Endodermal cell (in vitro differentiated cells): ENCODE data around the gene PANK4. TPM values are rescaled to one million over a fixed set of nuclear protein-coding genes. Genes with fewer than 3 reads are reported as not detected.

Experiments used
- DNase-seq: peaks from one replicate; pipeline ENCODE4 v3.0.0-alpha.2; 2017
- H3K27ac ChIP-seq: 2 replicates; pipeline ENCODE4 v1.5.1; 2013; ENCODE audit warnings: mild to moderate bottlenecking, low read depth, low read length, moderate library complexity
- H3K27me3 ChIP-seq: 2 replicates; pipeline ENCODE4 v1.6.1; 2013; ENCODE audit warnings: mild to moderate bottlenecking, low read length, moderate library complexity; ENCODE audit not compliant: insufficient read depth, control insufficient read depth, poor library complexity, severe bottlenecking
- H3K36me3 ChIP-seq: 2 replicates; pipeline ENCODE4 v1.7.0; 2013; ENCODE audit warnings: mild to moderate bottlenecking, low read length, moderate library complexity; ENCODE audit not compliant: control insufficient read depth, insufficient read depth
- H3K4me1 ChIP-seq: one replicate; pipeline ENCODE4 v1.7.0; 2013; ENCODE audit warnings: low read length; ENCODE audit not compliant: control insufficient read depth, insufficient read depth
- H3K4me3 ChIP-seq: 2 replicates; pipeline ENCODE4 v1.5.1; 2013; ENCODE audit warnings: mild to moderate bottlenecking, low read length, moderate library complexity
- H3K9ac ChIP-seq: 2 replicates; pipeline ENCODE4 v1.6.1; 2013; ENCODE audit warnings: mild to moderate bottlenecking, low read length, moderate library complexity; ENCODE audit not compliant: poor library complexity, severe bottlenecking; ENCODE audit errors: extremely low read depth
- H3K9me3 ChIP-seq: 2 replicates; pipeline ENCODE4 v1.6.1; 2013; ENCODE audit warnings: mild to moderate bottlenecking, low read length, moderate library complexity; ENCODE audit not compliant: control insufficient read depth
- H3K27ac Mint-ChIP-seq: 2 replicates; pipeline ENCODE4 v1.8.0; 2020; ENCODE audit warnings: mixed read lengths
- H3K27me3 Mint-ChIP-seq: 2 replicates; pipeline ENCODE4 v1.8.0; 2021; ENCODE audit warnings: mild to moderate bottlenecking, mixed read lengths; ENCODE audit not compliant: insufficient read depth
- H3K36me3 Mint-ChIP-seq: 2 replicates; pipeline ENCODE4 v1.8.0; 2020; ENCODE audit warnings: low read depth, mixed read lengths
- H3K4me1 Mint-ChIP-seq: 2 replicates; pipeline ENCODE4 v1.8.0; 2020; ENCODE audit warnings: mixed read lengths
- H3K4me3 Mint-ChIP-seq: 2 replicates; pipeline ENCODE4 v1.8.0; 2020; ENCODE audit warnings: mild to moderate bottlenecking, moderate library complexity, mixed read lengths
- H3K9me3 Mint-ChIP-seq: 2 replicates; pipeline ENCODE4 v1.8.0; 2020; ENCODE audit warnings: mild to moderate bottlenecking, mixed read lengths
- CTCF ChIP-seq: fragments of 200-600 bp; sonication (generic); conservative IDR thresholded peaks from 2 replicates; pipeline ENCODE4 v1.5.0; 2021; ENCODE audit warnings: antibody characterized with exemption, mild to moderate bottlenecking
- WGBS, 2 experiments: methylation state at CpG; one replicate each; pipeline versions ENCODE4 v1.1.5 to v1.1.7; 2013; ENCODE audit warnings: missing lambda C conversion rate in 2 of 2, mixed read lengths in 1 of 2; ENCODE audit not compliant: insufficient coverage in 1 of 2, insufficient read length in 1 of 2; 5-methylcytosine and 5-hydroxymethylcytosine counted together
- total RNA-seq, 2 donors: library from RNA; stranded (reverse); fragmentation: NEBNext Ultra II Directional in 1 of 2; extraction: Animal tissue kit (Norgen Biotek cat#: 25700) in 1 of 2; gene quantifications; 2 replicates in 1 of 2; 3 replicates in 1 of 2; pipeline ENCODE4 v1.2.1, GENCODE V29; 2021

PANK4 gene
- total RNA-seq, 2 donors from 2014 or later: 45.6 to 49.5 TPM

DNA sequence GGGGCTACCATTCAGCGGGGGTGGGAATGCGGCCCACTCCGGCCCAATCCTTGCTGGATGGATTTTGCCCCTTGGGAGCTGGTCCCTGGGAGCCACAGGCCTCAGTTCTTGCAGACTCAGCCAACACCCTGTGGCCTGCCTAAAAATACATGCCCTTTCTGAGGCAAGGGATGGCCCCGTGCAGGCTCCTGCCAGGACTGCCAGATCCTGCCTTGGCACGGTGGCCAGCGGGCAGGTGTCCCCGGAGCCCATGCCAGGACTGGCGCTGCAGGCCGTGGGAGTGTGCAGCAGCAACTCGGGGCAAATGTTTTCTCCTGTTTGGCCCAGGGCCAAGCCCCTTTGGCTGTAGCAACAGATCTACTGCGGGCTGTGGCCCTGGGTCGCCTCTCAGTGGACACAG lies 1.6 kb upstream of the PANK4 start:
- 89 to 91% methylated on average over 11 to 12 of the region's 12 CpGs for WGBS, 2 experiments
- H3K4me3 ChIP-seq: no peak overlapping the region

DNA sequence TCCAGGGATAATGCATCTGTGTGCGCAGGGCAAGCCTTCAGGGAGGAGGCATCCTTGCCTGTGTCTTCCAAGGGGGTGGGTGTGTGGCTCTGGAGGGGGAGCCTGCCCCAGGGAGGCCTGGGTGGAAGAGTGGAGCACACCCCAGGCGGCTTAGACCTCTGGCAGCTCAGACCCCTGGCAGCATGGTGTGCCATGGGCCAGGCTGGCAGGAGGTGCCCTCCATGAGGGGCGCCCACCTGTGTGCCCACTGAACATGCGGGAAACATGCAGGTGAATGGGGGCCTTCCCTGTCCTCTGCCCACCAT lies 1.1 kb upstream of the PANK4 start:
- no peak for DNase-seq
- Mint-ChIP-seq H3K4me3 (no peak overlapping the region), H3K36me3 (no peaks in the 10 kb centered on the region), H3K27me3 (peaks cover 52% of the 10 kb centered on the region), H3K4me1 (peaks cover 18% of the 10 kb centered on the region), H3K9me3 (no peaks in the 10 kb centered on the region), H3K27ac (no peak overlapping the region)
- H3K27ac ChIP-seq: peak overlapping the region; percentile 66
- WGBS, 2 experiments: 88% methylated on average over 1 to 4 of the region's 4 CpGs
- peaks cover 6% of the 10 kb centered on the region for H3K36me3 ChIP-seq
- peaks cover 55% of the 10 kb centered on the region for H3K27me3 ChIP-seq
- H3K9me3 ChIP-seq: no peaks in the 10 kb centered on the region
- H3K4me3 ChIP-seq: no peak overlapping the region
- no peaks in the 10 kb centered on the region for H3K4me1 ChIP-seq
- H3K9ac ChIP-seq: no peak overlapping the region
- TF ChIP-seq CTCF: no peak

More for the DNA sequence above, 1.6 kb upstream of the PANK4 start:
- no peak for DNase-seq
- H3K9ac ChIP-seq: no peak overlapping the region
- no peak overlapping the region for H3K27ac Mint-ChIP-seq
- H3K4me1 ChIP-seq: no peaks in the 10 kb centered on the region
- H3K27me3 Mint-ChIP-seq: peaks cover 56% of the 10 kb centered on the region
- H3K27ac ChIP-seq: peak overlapping the region; percentile 66
- no peak overlapping the region for H3K4me3 Mint-ChIP-seq
- H3K4me1 Mint-ChIP-seq: peaks cover 18% of the 10 kb centered on the region
- H3K36me3 Mint-ChIP-seq: no peaks in the 10 kb centered on the region
- peaks cover 1% of the 10 kb centered on the region for H3K36me3 ChIP-seq
- TF ChIP-seq CTCF: no peak
- H3K9me3 Mint-ChIP-seq: no peaks in the 10 kb centered on the region
- peaks cover 60% of the 10 kb centered on the region for H3K27me3 ChIP-seq
- no peaks in the 10 kb centered on the region for H3K9me3 ChIP-seq

DNA sequence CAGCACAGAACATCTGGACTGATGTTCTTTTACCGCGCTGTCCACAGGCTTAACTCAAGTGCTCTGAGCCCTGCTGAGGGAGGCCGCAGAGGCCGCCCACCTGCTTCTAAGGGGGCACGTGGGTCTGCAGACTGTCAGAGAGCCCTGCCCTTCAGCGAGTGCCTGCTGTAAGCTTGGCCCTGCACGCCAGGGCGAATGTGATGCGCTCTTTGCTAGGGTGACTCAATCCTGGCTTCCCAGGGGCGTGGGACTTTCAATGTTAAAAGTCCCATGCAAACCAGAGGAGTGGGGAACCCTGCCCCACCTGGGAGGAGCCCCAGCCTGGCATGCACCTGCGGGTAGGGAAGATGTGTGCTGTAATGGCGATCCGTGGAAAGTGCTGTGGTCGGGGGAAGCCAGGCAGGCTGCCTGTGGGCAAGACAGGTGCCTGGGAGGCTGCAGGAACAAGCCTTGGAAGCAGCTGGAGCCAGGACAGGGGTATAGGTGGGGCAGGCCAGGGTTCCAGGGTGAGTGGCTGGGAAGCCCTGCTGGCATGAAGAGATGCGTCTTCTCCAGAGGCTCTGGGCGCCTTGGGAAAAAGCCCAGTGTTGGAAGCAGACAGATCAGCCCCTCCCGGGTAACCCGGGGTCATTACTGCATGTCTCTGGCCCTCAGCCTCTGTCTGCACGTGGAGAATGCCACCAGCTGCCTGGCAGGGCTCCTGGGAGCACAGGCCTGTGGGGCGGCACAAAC lies 594 bp upstream of the PANK4 start:
- H3K36me3 Mint-ChIP-seq: no peaks in the 10 kb centered on the region
- H3K4me1 ChIP-seq: no peaks in the 10 kb centered on the region
- peaks cover 49% of the 10 kb centered on the region for H3K27me3 Mint-ChIP-seq
- H3K36me3 ChIP-seq: peaks cover 6% of the 10 kb centered on the region
- H3K9ac ChIP-seq: no peak overlapping the region
- H3K4me3 Mint-ChIP-seq: peak overlapping the region; percentile 75
- no peaks in the 10 kb centered on the region for H3K9me3 Mint-ChIP-seq
- peak; percentile 61 for DNase-seq
- no peak overlapping the region for H3K27ac Mint-ChIP-seq
- no peak overlapping the region for H3K4me3 ChIP-seq
- peak overlapping the region; percentile 66 for H3K27ac ChIP-seq
- no peaks in the 10 kb centered on the region for H3K9me3 ChIP-seq
- 37 to 39% methylated on average over 15 to 20 of the region's 20 CpGs for WGBS, 2 experiments
- H3K4me1 Mint-ChIP-seq: peaks cover 18% of the 10 kb centered on the region
- H3K27me3 ChIP-seq: peaks cover 50% of the 10 kb centered on the region
- no peak for TF ChIP-seq CTCF
